IPS-NIHi11 (cell line): ENCODE measurements around the gene KIF26A.

Experiments used
- DNase-seq: peaks from one replicate; pipeline ENCODE4 v3.0.0; 2012; ENCODE audit warnings: mixed read lengths, low spot score

Gene KIF26A

DNA sequence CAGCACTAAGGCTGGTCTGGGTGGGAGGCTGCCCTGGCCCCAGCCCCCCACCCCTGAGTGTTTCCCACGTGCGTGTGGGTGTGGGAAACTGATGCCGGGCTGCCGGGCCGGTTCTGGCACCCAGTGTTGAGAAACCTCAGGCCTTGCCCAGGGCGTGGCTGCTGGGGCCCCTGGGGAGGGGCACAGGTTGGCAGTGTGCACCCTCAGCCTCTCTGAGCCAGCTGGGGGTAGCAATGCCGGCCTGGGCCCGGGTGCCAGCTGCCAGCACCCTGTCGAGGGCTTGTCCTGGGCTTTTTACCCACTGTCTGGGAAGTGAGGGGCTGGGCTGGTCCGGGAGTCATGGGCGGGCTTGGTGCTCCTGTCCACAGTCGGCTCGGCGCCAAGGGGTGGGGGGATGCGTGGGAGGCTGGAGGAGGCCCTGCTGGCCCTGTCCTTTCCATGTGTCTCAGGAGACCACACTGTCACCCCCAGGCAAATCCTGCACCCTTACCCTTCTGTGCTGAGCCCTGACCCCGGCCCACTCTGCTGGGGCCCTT, 37.2 kb upstream of the KIF26A start:
- DNase-seq, result no peak

DNA sequence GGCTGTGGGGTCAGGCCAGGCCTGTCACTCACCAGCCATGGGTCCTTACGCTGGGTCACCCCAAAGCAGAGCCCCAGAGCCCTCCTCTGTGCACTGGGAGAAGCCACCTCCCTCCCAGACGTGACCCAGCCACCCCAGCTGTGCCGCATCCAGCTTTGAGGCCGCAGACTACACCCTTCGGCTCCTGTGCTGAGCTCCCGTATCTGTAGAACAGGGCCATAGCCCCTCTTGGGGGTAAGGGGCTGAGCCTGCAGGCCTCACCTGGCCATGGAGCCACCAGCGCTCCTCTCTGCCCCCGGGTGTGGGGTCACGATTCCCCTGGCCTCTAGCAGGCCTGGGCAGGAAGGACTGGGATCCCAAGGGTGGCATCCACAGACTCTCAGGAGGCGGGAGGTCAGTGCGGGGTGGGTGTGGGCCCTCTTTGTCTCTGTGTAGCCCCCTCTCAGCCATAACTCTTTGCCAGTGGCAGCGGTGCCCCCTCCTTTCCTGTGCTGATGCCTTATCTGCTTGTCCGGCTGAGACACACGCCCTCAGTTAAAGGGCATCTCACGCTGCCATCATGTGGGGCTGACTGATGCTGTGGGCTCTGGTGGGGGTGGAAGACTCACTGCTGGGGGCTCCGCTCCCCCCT, 36.6 kb upstream of the KIF26A start:
- no peak for DNase-seq

DNA sequence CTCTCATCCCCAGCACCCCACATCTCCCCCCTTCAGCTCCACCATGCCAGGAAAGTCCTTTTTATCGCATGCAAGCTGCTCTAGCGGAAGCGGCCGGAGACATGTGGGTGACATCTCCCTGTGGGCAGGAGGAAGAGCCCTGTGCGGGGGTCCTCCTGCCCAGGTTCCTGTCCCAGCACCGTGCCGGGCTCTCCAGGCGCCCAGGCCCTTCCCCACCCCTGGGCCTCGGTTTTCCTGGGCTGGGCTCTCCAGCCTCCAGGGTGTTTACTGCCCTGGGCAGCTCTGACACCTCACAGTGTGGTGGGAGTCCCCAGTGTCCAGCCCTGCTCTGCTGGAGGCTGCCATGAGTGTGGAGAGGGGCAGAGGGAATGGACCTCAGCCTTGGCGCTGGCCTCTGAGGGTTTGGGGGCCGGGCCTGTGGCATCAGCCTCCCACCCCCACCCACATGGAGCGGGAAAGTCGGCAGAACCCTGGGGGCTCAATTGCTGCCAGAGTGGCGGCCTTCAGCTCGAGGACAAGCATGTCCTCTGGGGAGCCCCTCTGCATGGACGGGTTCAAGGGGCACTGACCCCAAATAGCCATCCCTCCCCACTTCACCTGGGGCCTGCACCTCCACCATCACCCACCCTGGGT, 36.0 kb upstream of the KIF26A start:
- DNase-seq, result no peak

DNA sequence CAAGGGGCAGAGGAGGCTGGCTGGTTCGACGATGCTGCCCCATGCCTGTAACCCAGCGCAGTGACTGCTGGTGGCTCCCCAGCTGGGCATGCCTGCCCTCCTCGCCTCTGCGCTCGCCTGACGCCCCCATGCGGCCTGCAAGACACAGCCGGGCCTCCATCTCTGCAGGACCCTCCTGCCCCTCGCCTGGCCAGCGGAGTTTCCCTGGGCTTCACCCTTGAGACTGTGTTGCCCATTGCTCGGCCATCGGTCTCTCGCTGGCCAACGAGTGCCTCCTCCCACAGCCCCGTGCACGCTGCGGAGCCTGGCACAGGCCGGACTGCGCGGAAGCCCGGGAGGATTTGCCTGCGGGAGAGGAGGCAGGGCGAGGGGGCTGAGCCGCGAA, 35.3 kb upstream of the KIF26A start:
- DNase-seq, result no peak

DNA sequence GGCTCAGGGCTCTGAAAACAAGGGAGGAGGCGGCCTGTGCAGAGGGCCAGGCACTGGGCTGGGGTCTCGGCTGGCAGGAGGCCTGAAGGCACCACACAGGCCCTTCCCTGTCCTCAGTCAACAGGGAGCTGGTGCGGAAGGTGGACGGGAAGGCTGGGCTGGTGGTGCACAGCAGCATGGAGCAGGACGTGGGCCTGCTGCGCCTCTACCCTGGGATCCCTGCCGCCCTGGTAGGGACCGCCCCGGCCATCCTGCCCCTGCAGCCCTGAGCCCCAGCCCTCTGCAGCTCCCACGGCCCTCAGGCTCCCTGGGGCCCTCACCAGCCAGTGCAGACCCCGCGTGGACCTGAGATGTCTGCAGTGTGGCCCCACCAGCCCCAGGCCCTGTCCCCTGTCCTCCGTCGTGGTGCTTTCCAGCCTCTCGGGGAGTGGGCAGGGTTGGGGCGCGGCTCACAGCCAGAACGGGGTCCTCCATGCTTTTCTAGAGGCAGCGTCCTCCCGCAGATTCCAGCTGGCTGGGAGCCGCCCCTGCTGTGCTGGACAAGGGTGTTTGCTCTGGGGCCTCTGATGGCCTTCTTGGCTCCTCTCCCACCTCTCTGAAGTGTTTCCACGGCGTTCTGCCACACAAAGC, 34.8 kb upstream of the KIF26A start:
- no peak for DNase-seq

DNA sequence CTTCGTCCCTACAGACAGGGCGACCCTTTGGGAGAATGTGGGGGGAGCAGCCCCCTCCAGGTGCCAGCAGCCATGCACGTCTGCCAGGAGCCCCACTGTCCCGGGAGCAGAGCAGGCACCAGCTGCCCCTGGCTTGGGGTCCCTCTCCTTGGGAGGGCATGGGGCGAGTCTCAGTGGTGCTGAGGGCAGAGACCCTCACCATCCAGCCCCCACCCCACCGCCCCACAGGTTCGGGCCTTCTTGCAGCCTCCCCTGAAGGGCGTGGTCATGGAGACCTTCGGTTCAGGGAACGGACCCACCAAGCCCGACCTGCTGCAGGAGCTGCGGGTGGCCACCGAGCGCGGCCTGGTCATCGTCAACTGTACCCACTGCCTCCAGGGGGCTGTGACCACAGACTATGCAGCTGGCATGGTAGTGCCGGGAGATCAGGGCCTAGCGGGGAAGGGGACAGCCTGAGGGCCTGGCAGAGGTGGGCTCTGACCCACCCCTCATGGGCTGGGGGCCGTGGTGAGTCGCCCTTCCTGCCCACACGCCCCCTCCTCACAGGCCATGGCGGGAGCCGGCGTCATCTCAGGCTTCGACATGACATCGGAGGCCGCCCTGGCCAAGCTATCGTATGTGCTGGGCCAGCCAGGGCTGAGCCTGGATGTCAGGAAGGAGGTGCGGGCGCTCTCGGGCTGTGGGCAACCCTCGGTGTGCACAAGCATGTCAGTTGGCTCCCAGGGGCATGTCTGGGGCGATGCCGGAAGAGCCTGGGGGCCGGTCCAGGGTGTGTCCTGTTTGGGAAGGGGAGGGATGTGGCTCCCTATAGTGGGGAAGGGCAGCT, 34.1 kb upstream of the KIF26A start:
- no peak for DNase-seq

DNA sequence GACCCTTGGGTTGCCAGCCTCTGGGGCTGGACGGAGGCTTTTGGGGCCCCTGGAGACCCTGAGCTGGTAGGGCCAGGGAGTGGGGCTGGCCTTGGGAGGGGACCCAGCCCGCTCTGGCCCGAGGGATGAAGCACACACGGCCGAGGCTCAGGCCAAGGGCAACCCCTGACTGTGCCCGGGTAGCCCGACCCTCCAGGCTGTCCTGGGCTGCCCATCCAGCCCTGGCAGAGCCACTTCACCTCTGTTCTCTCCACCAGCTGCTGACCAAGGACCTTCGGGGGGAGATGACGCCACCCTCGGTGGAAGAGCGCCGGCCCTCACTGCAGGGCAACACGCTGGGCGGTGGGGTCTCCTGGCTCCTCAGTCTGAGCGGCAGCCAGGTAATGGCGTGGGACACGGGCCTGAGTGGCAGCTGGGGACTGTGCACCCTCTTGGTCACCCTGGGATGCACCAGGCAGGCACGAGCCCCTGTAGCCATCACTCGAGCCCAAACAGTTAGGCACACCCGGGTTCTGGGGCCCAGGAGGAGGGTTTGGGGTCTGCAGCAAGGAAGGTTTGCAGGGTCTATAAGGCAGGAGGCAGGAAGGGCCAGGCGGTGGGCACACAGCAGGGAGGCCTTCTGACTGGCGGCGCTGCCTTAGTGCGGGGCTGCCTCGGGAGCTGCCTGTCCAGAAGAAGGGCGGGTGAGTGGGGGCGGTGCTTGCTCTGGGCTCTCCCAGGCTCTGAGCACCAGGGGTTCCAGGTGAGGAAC, 33.1 kb upstream of the KIF26A start:
- DNase-seq, result no peak

DNA sequence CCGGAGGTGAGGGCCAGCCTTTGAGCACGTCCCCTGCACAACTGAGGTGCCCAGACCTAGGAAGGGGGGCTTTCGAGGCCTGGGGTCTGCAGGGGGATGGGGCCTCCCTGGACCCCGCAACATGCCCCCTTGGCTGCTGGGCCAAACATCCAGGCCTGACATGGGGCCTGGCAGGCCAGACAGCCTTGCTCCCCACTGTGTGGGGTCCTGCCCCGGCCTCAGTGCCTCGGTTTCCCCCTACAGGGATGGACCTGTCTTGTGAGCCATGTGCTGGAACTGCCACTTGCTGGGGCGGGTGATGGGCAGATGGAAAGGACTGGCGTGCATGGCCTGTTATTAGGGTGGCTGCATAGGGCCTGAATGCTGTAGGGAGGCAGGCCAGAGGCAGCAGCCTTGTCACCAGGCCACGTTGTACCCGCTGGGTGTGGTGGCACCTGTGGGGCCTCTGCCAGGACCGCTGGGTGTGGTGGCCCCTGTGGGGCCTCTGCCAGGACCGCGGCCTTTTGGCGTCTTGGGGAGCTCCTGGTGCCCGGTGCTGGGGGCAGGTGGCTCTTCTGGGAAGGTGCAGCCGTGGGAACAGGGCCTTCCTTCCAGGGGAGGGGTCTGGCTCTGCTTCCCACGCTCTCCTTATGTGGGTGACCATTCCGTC, 32.4 kb upstream of the KIF26A start:
- DNase-seq, result no peak

DNA sequence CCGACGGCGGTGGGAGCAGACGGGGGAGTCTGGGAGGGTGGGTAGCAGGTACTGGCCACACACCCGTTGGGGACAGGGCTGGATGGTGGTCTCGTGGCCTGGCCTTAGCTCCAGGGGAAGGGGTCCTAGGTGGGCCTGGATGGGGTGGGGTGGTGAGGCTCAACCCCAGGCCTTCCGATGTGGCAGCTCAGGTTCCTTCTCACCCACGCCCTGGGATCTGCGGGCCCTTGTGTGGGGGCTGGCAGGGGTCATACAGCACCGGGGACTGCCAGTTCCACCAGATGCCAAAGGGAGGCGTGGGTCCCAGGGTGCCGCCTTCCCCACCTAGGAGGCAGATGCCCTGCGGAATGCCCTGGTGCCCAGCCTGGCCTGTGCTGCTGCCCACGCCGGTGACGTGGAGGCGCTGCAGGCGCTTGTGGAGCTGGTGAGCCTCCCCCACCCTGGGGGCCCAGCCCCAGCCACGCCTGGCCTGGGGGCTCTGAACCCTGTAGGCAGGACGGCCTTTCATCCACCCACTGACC, 31.9 kb upstream of the KIF26A start:
- no peak for DNase-seq

DNA sequence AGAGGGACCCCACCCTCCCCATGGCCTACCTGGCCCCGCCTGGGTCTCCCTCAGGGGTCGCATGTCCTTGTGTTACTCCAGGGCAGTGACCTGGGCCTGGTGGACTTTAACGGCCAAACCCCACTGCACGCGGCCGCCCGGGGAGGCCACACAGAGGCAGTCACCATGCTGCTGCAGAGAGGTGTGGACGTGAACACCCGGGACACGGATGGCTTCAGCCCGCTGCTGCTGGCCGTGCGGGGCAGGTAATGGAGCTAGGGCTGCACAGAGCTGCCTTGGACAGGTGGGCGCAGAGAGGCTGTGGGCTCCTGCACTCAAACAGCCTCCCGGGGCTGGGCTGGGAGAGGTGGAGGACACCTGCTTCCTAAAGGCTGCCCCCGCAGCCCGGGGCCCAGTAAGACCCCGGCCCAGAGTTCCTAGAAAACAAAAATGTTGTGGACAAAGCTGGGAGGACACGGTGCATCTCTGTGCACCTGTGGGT, 31.2 kb upstream of the KIF26A start:
- DNase-seq, result no peak

DNA sequence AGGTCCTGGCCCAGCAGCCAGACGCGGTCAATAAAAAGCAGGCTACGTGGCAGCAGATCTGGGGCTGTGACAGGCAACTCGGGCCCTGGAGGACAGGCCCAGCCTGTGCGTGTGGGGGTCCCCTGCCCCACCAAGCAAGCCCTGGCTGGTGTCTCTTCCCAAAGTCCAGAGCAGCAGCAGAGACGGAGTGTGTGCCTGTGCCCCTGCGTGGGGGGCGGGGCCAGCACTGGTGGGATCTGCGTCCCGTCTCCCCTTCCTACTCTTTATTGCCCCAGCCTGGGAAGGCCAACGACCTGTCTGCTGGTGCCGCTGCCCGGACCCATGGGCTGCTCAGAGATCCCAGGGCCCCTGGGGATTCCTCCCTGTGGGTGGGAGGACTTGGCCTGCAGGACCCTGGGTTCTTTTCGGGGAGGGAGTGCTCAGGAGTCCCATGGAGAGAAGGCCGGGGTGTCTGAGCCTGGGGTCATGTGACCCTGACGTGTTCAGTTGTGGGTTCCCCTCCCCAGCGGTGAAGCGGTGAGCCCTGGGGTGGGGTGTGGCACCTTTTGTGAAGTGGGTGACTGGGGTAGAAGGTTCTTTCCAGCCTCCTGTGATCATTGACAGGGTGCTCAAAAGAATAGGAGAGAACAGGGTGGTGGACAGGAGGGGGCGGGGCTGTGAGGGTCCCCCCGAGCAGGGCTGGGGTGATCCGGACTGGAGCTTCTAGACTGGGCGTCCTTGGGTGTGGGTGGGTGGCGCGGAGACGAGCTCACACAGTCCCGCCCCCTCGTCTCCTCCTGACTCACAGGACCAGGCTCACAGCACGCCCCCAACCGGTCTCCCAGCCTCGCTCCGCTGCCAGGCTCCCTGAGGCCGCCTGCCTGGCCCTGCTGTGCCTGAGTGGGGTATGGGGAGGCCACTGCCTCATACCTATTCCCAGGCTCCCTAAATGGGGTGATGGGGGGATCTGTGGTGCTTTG, 30.5 kb upstream of the KIF26A start:
- DNase-seq, result peak; percentile 65

DNA sequence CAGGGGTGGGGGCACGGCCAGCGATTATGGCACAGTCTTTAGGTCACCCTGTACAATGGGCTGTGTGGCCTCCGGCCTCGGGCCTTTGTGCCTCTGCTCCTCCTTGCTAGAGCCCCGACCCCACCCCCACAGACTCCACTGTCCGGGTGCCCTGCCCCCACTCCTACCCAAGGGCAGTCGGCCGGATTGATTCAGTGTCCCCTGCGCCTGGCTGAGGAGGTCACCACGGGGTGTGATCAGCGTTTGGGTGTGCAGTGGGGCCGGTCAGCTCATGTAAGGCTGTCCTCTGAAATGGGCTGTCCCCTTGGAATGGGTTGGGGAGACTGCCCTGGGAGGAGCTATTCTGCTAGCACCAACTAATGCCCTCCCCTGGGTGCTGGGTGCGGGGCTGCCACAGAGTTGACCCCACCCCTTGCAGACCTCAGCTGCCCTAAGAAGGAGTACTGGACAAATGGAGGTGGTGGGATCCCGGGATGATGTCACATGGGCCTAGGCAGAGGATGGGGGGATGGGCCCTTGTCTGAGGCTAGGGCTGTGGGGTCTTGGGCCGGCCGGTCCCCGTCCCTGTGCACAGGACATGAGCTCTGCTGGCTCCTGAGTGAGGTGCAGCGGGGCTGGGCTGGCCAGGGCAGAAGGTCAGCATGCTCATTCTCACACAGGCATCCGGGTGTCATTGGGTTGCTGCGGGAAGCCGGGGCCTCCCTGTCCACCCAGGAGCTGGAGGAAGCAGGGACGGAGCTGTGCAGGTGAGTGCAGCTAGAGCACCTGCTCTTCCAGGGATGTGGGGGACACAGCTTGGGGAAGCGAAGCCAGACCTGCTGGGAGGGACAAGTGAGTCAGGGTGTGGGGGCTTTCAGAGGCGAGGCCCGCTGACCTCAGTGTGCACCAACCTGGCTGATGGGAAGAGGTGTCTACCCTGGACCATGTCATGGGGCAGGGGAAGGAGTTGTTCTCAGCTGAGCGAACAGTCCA, 29.5 kb upstream of the KIF26A start:
- no peak for DNase-seq

DNA sequence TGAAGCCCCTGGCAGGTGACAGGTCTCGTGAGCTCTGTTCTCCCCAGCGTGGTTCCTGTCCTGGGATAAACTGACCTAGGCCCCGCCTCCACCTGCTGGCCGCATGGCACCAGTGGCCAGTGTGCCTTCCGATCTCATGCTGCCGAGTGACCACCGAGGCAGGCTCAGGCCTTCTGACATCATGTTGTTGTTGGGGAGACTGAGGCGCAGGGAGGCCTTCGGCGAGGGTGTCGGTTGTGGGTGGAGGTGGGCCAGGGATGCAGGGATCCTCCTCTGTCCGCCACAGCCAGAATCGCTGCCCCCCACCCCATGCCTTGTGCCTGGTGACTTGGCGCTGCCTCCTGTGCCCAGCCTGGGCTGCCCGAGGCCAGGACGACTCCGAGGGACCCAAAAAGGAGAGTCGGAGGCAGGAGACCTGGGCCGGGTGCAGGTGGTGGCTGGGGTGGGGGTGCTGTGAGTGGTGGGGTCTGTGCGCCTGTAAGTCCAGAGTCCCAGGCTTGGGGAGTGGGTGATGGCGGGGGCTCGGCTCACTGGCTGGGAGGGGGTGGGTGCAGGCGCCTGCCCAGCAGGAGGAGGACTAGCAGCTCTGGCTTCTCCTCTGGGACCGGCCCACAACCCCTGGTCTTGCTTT, 28.5 kb upstream of the KIF26A start:
- no peak for DNase-seq

DNA sequence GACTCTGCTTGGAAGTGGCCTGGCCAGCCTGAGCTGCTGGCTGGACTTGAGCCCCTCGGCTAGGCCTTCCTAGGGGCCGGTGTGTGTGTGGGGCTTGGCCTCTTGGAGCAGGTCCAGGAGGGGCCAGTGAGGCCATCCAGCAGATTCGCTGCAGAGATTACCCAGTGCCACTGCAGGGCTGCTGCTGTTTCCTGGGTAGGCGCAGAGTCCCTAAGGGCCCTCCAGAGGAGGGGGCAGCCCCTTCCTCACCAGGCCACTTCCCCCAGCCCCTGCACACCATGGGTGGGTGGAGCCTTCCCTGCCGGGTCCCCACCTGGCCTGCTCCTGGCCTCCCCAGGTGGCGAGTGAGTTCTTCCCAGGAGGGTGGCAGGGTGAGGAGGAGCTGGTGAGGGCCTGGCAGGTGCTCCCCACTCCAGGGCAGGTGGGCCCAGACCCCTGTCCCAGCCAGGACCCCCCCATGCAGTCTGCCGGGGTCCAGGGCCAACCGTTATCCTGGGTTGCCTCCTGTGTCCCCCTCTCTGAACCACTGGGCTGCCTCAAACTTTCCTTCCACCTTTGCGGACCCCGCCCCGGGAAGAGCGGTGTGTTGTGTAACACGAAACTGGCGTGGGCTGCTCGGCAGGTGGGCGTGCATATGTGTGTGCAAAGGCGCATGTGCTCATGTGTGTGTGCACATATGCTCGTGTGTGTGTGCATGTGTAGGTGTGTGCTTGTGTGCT, 27.7 kb upstream of the KIF26A start:
- DNase-seq, result no peak

DNA sequence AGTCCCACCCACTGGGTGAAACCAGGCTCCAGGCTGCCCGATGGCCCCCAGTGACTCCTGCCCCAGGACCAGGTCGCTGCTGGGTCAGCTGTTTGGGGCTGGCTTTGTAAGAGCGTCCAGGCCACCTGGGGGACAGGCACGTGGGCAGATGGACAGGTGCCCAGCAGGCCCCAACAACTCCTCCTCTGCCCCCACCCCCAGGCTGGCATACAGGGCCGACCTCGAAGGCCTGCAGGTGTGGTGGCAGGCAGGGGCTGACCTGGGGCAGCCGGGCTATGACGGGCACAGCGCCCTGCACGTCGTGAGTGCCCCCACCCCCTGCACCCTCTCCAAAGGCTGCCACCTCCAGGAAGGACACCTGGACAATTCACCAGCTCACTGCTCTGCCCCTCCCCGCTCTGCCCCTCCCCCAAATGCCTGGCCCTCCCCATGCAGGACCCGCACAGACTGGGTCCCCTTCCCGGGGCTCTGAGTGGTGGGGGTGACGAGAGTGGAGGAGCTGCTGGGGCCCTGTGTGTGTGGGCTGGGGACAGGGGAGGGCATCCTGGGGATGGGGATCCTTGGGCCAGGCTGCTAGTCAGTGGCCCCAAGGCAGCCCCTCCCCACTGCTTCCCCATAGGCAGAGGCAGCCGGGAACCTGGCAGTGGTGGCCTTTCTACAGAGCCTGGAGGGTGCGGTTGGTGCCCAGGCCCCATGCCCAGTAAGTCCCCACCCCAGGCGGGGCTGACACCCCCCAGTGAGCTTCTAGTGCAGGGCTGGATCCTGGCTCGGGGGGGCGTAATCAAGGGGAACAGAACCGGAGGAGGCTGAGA, 26.9 kb upstream of the KIF26A start:
- no peak for DNase-seq

DNA sequence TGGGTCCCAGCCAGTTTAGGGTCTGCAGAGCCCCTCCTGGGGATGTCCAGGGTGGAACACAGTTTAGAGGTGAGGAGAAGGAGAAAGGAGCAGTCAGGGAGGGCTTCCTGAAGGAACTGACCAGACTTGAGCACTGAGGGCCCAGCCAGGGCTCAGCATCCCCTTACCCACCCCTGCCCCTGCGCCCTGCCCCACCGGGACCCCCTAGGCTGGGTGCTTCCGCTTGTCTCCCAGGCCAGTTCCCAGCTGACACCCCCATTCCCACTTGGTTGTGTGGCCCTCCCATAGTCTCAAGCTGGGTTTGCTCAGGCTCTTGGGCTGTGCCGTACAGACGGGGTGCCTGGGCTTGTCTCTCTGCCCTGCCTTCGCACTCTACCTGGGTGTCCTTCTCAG, 26.3 kb upstream of the KIF26A start:
- DNase-seq, result no peak
